MCF 10A (cell line): ENCODE data around the gene AADAC. TPM values are rescaled to one million over a fixed set of nuclear protein-coding genes. Genes with fewer than 3 reads are reported as not detected.
A peak's percentile ranks its signal among the peaks of the same experiment; 100 is the strongest.

ENCODE experiments used
- BruUV-seq: library from RNA; stranded (reverse); fragments of 400-500 nt; replicated peaks from 2 replicates; lab custom pipeline; 2021; lab: Mats Ljungman, UMichigan
- CTCF ChIA-PET: fragments of 300-600 bp; sonication (Branson Sonifier 250); formaldehyde crosslinking; extraction: SDS; loops from one replicate; lab custom pipeline; 2021; ENCODE audit warnings: antibody characterized with exemption, inconsistent platforms; lab: Yijun Ruan, JAX
- POLR2A ChIA-PET: fragments of 300-600, 350-650 bp; sonication (Branson Sonifier 250); formaldehyde crosslinking; extraction: SDS; loops from one replicate; lab custom pipeline; 2020; ENCODE audit warnings: antibody characterized with exemption, inconsistent platforms; lab: Yijun Ruan, JAX
- DNase-seq: peaks from one replicate; pipeline ENCODE4 v3.0.0-alpha.2; 2018; ENCODE audit not compliant: unreplicated experiment
- H3K27ac Mint-ChIP-seq: one replicate; pipeline ENCODE4 v1.8.0; 2022; ENCODE audit warnings: mild to moderate bottlenecking, low read depth, mixed read lengths; ENCODE audit not compliant: unreplicated experiment
- H3K27me3 Mint-ChIP-seq: one replicate; pipeline ENCODE4 v1.8.0; 2022; ENCODE audit warnings: mixed read lengths; ENCODE audit not compliant: insufficient read depth, unreplicated experiment
- H3K36me3 Mint-ChIP-seq: one replicate; pipeline ENCODE4 v1.8.0; 2022; ENCODE audit warnings: mild to moderate bottlenecking, moderate library complexity, mixed read lengths; ENCODE audit not compliant: insufficient read depth, unreplicated experiment
- H3K4me1 Mint-ChIP-seq: one replicate; pipeline ENCODE4 v1.8.0; 2022; ENCODE audit warnings: mixed read lengths; ENCODE audit not compliant: insufficient read depth, unreplicated experiment
- H3K4me3 Mint-ChIP-seq: one replicate; pipeline ENCODE4 v1.8.0; 2022; ENCODE audit warnings: mild to moderate bottlenecking, moderate library complexity, mixed read lengths; ENCODE audit not compliant: unreplicated experiment
- H3K9me3 Mint-ChIP-seq: one replicate; pipeline ENCODE4 v1.8.0; 2022; ENCODE audit warnings: mixed read lengths; ENCODE audit not compliant: unreplicated experiment
- intact Hi-C: fragments of 100-400 bp; cut with micrococcal nuclease; formaldehyde crosslinking; loops from 2 replicates; pipeline ENCODE4 v1.14.1; 2022
- total RNA-seq: library from RNA; stranded (reverse); gene quantifications from 2 replicates; pipeline ENCODE4 v1.2.3, GENCODE V29; 2022
- TF ChIP-seq, protein P1 (sequence below): fragments of 200-600 bp; IDR thresholded peaks from one replicate; pipeline ENCODE4 v1.8.0; 2022; ENCODE audit warnings: antibody characterized with exemption, mild to moderate bottlenecking; ENCODE audit not compliant: unreplicated experiment

Gene AADAC
- total RNA-seq, 1 experiment from 2014 or later, result not detected

DNA sequence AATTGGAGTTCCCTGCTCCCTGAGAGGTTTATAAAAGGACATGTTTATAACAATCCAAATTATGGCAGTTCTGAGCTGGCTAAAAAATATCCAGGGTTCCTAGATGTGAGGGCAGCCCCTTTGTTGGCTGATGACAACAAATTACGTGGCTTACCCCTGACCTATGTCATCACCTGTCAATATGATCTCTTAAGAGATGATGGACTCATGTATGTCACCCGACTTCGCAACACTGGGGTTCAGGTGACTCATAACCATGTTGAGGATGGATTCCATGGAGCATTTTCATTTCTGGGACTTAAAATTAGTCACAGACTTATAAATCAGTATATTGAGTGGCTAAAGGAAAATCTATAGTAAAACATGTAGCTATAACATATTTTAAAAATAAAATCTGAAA, 13.9 kb downstream of the AADAC start:
- Mint-ChIP-seq H3K27me3 (no peaks in the 10 kb centered on the region), H3K4me1 (no peaks in the 10 kb centered on the region), H3K4me3 (no peak overlapping the region), H3K27ac (no peak overlapping the region), H3K36me3 (no peaks in the 10 kb centered on the region), H3K9me3 (no peaks in the 10 kb centered on the region)
- POLR2A ChIA-PET, result interaction anchor here (0.9 kb wide), 1 partner anchor 572 kb away, joined by 3 read pairs; no protein-coding TSS in a partner anchor
- CTCF ChIA-PET, result interaction anchor here (0.5 to 1.6 kb wide), 3 partner anchors 9 to 360 kb away, joined by 3 to 7 read pairs (median 5); no protein-coding TSS in a partner anchor
- TF ChIP-seq, protein P1, sequence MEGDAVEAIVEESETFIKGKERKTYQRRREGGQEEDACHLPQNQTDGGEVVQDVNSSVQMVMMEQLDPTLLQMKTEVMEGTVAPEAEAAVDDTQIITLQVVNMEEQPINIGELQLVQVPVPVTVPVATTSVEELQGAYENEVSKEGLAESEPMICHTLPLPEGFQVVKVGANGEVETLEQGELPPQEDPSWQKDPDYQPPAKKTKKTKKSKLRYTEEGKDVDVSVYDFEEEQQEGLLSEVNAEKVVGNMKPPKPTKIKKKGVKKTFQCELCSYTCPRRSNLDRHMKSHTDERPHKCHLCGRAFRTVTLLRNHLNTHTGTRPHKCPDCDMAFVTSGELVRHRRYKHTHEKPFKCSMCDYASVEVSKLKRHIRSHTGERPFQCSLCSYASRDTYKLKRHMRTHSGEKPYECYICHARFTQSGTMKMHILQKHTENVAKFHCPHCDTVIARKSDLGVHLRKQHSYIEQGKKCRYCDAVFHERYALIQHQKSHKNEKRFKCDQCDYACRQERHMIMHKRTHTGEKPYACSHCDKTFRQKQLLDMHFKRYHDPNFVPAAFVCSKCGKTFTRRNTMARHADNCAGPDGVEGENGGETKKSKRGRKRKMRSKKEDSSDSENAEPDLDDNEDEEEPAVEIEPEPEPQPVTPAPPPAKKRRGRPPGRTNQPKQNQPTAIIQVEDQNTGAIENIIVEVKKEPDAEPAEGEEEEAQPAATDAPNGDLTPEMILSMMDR, result no peak
- intact Hi-C loops, result no loop called here
- DNase-seq, result peak; percentile 30
- BruUV-seq, result no TSS peak

DNA sequence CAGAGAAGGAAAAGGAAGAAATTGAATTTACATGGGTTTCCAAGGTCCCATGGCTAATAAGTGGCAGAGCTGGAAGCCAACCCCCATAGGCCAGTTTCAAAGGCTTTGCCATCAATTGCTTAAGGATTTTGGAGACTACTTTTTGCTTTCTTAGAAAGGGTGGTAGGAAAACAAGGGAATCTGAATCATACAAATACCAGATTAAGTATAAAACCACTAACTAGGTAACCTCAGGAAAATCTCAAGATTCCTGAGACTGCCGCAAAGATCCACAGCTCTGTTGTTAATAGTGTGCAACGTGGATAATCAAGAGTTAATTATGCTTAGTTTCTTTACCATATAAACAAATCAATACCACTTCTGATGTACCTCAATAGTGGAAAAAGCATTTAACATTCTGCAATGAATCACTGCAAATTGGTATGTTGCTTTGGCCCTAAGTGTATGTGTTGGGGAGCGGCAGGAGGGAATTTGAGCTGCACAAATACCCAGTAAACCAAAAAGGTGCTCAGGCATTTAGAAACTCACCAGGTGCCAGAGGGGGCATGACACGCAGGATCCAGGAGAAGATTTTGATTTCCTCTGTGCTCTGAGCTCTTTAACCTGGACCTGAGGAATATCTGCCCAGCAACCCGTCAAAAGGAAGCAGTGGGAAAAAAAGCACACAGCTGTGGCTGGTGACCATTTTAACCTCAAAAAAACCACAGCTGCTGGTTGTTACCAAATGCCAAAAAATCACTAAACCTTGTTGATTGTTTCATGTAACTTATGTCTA, 22.0 kb downstream of the AADAC start:
- ChIA-PET CTCF (interaction anchor here (0.7 to 3.9 kb wide), 8 partner anchors 8 to 656 kb away, joined by 3 to 74 read pairs (median 4); no protein-coding TSS in a partner anchor), POLR2A (interaction anchor here (0.6 to 2.8 kb wide), 3 partner anchors 9 to 401 kb away, joined by 3 to 12 read pairs (median 3); no protein-coding TSS in a partner anchor)
- H3K4me1 Mint-ChIP-seq, result peaks cover 9% of the 10 kb centered on the region
- H3K4me3 Mint-ChIP-seq, result no peak overlapping the region
- BruUV-seq, result no TSS peak
- H3K36me3 Mint-ChIP-seq, result no peaks in the 10 kb centered on the region
- no peaks in the 10 kb centered on the region for H3K9me3 Mint-ChIP-seq
- no peaks in the 10 kb centered on the region for H3K27me3 Mint-ChIP-seq
- no peak overlapping the region for H3K27ac Mint-ChIP-seq
- intact Hi-C loops, result loop anchor here (5.0 kb wide), 1 partner anchor 669 kb away; no protein-coding TSS in a partner anchor
- TF ChIP-seq, protein P1, result no peak
- DNase-seq, result no peak

DNA sequence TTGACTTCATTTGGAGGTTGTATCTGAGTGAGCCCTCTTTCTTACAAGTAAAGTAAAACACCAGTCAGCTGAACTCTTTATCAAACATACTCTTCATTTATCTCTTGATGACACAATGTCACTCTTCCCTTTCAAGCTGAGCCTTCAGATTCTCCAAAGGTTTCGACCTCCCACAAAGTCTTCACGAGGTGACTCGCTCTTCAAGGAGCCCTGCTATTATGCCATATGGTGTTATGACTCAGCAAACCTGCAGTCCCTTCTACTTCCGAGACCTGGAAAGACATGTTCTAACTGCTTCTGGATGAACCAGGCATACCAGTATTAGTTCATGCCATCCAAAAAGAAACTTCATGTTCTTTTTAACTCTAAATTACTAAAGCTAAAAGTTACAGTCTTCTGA, 23.1 kb downstream of the AADAC start:
- no TSS peak for BruUV-seq
- H3K36me3 Mint-ChIP-seq, result no peaks in the 10 kb centered on the region
- peak; percentile 86 for DNase-seq
- no peaks in the 10 kb centered on the region for H3K27me3 Mint-ChIP-seq
- TF ChIP-seq, protein P1, result no peak
- no peak overlapping the region for H3K27ac Mint-ChIP-seq
- no peak overlapping the region for H3K4me3 Mint-ChIP-seq
- H3K4me1 Mint-ChIP-seq, result peaks cover 9% of the 10 kb centered on the region
- ChIA-PET CTCF (interaction anchor here (0.5 to 3.9 kb wide), 17 partner anchors 52 to 609 kb away, joined by 3 to 74 read pairs (median 4); no protein-coding TSS in a partner anchor), POLR2A (interaction anchor here (0.7 to 2.8 kb wide), 13 partner anchors 8 to 536 kb away, joined by 3 to 12 read pairs (median 3); partner anchors contain the start of gene GPR87)
- intact Hi-C loops, result loop anchor here (1.0 to 5.0 kb wide), 2 partner anchors 610 to 670 kb away; no protein-coding TSS in a partner anchor
- no peaks in the 10 kb centered on the region for H3K9me3 Mint-ChIP-seq
